Prostate gland (tissue), 2 donors: ENCODE measurements around the gene FRMD3. TPM values are rescaled to one million over a fixed set of nuclear protein-coding genes. Genes with fewer than 3 reads are reported as not detected.

Source experiments
- DNase-seq: peaks from one replicate; pipeline ENCODE4 v3.0.0-alpha.2; 2019; ENCODE audit warnings: low spot score
- H3K27ac ChIP-seq, 2 donors: fragments of 200-600 bp; sonication (generic); 2 replicates each; pipeline ENCODE4 v1.5.1; 2017 to 2019
- H3K27me3 ChIP-seq: fragments of 200-600 bp; sonication (generic); replicated peaks from 2 replicates; pipeline ENCODE4 v1.5.1; 2019; ENCODE audit not compliant: insufficient read depth
- H3K36me3 ChIP-seq, 2 donors: fragments of 200-600 bp; sonication (generic); 1 replicate in 1 of 2; 2 replicates in 1 of 2; pipeline versions ENCODE4 v1.5.1 to v1.8.1; 2017 to 2019
- H3K4me1 ChIP-seq: fragments of 200-600 bp; sonication (generic); replicated peaks from 2 replicates; pipeline ENCODE4 v1.5.1; 2019
- H3K4me3 ChIP-seq, 2 donors: fragments of 200-600 bp; sonication (generic); 2 replicates each; pipeline ENCODE4 v1.5.1; 2017 to 2019
- H3K9me3 ChIP-seq: fragments of 200-600 bp; sonication (generic); 2 replicates; pipeline ENCODE4 v1.5.1; 2017
- CTCF ChIP-seq, 4 experiments: fragments of 200-600 bp in 2 of 4; fragments of 450-650 bp in 2 of 4; sonication (generic) in 2 of 4; IDR thresholded peaks; 1 replicate in 3 of 4; 2 replicates in 1 of 4; pipeline ENCODE4 v1.5.1; 2016 to 2019; ENCODE audit warnings: antibody characterized with exemption in 4 of 4, mild to moderate bottlenecking in 2 of 4, moderate library complexity in 2 of 4
- POLR2A ChIP-seq: fragments of 450-650 bp; IDR thresholded peaks from one replicate; pipeline ENCODE4 v1.6.1; 2016; ENCODE audit warnings: antibody characterized with exemption, mild to moderate bottlenecking
- POLR2AphosphoS5 ChIP-seq: sonication (generic); formaldehyde crosslinking; IDR thresholded peaks from one replicate; pipeline ENCODE4 v1.6.1; 2017; ENCODE audit warnings: antibody characterized with exemption
- WGBS: methylation state at CpG from one replicate; pipeline ENCODE4 v1.1.5; 2018; 5-methylcytosine and 5-hydroxymethylcytosine counted together
- intact Hi-C: fragments of 100-400 bp; cut with DNase I; formaldehyde crosslinking; loops from one replicate; pipeline ENCODE4 v1.14.2; 2022
- total RNA-seq, 2 donors: library from RNA; depleted of rRNA; stranded (reverse); fragments of >200 nt; gene quantifications; one replicate each; pipeline ENCODE4 v1.1.0, GENCODE V29; 2016

Gene FRMD3
- total RNA-seq, 2 donors from 2014 or later, result 2.3 to 3.4 TPM

- Histone ChIP-seq H3K4me1 (no peaks in the 10 kb centered on the region), H3K4me3 (no peak overlapping the region), H3K36me3 (no peaks in the 10 kb centered on the region), H3K9me3 (no peaks in the 10 kb centered on the region), H3K27ac (no peak overlapping the region), H3K27me3 (no peaks in the 10 kb centered on the region)
- DNase-seq, result no peak
- intact Hi-C loops, result no loop called here
- TF ChIP-seq CTCF (IDR thresholded peaks at IDR 0.05), result no peak
- no peak for TF ChIP-seq POLR2A
- TF ChIP-seq POLR2AphosphoS5, result no peak
- WGBS, result 56% methylated on average over 1 of the region's 1 CpG
Observed at GRCh38 chr9:83574482-83574881, 36.3 kb upstream of the FRMD3 start.

GRCh38 chr9:83572524-83572923 is 34.3 kb upstream of the FRMD3 start:
- no peaks in the 10 kb centered on the region for H3K27me3 ChIP-seq
- no peak overlapping the region for H3K27ac ChIP-seq
- WGBS, result 67% methylated on average over 5 of the region's 5 CpGs
- TF ChIP-seq POLR2AphosphoS5, result no peak
- TF ChIP-seq CTCF (IDR thresholded peaks at IDR 0.05), result no peak
- TF ChIP-seq POLR2A, result no peak
- DNase-seq, result no peak
- intact Hi-C loops, result no loop called here
- H3K36me3 ChIP-seq, result no peaks in the 10 kb centered on the region
- H3K4me3 ChIP-seq, result no peak overlapping the region
- no peaks in the 10 kb centered on the region for H3K9me3 ChIP-seq
- no peaks in the 10 kb centered on the region for H3K4me1 ChIP-seq

- Histone ChIP-seq H3K27me3 (no peaks in the 10 kb centered on the region), H3K4me1 (no peaks in the 10 kb centered on the region), H3K36me3 (no peaks in the 10 kb centered on the region), H3K9me3 (no peaks in the 10 kb centered on the region), H3K4me3 (no peak overlapping the region), H3K27ac (no peak overlapping the region)
- DNase-seq, result no peak
- intact Hi-C loops, result no loop called here
- no peak for TF ChIP-seq POLR2AphosphoS5
- no peak for TF ChIP-seq POLR2A
- TF ChIP-seq CTCF (IDR thresholded peaks at IDR 0.05), result no peak
- 50% methylated on average over 1 of the region's 1 CpG for WGBS
Observed at GRCh38 chr9:83570359-83570758, 32.2 kb upstream of the FRMD3 start.

GRCh38 chr9:83569326-83569725 is 31.1 kb upstream of the FRMD3 start:
- Histone ChIP-seq H3K4me1 (no peaks in the 10 kb centered on the region), H3K27ac (no peak overlapping the region), H3K9me3 (no peaks in the 10 kb centered on the region), H3K4me3 (no peak overlapping the region), H3K36me3 (no peaks in the 10 kb centered on the region), H3K27me3 (no peaks in the 10 kb centered on the region)
- DNase-seq, result no peak
- TF ChIP-seq POLR2A, result no peak
- no peak for TF ChIP-seq CTCF (IDR thresholded peaks at IDR 0.05)
- TF ChIP-seq POLR2AphosphoS5, result no peak
- WGBS, result 39% methylated on average over 2 of the region's 2 CpGs
- intact Hi-C loops, result no loop called here

GRCh38 chr9:83563360-83563759 is 25.2 kb upstream of the FRMD3 start:
- TF ChIP-seq POLR2A (no peak), POLR2AphosphoS5 (no peak), CTCF (IDR thresholded peaks at IDR 0.05) (no peak)
- H3K4me1 ChIP-seq, result no peaks in the 10 kb centered on the region
- intact Hi-C loops, result no loop called here
- H3K36me3 ChIP-seq, result no peaks in the 10 kb centered on the region
- DNase-seq, result no peak
- no peaks in the 10 kb centered on the region for H3K27me3 ChIP-seq
- WGBS, result 70% methylated on average over 2 of the region's 2 CpGs
- no peak overlapping the region for H3K27ac ChIP-seq
- no peak overlapping the region for H3K4me3 ChIP-seq
- H3K9me3 ChIP-seq, result no peaks in the 10 kb centered on the region
